ENCODE measurements around the gene GDF10. TPM values are rescaled to one million over a fixed set of nuclear protein-coding genes. Genes with fewer than 3 reads are reported as not detected.

The GDF10 gene
- total RNA-seq, 1 donor from 2014 or later, result 0.74 TPM

- H3K9me3 Mint-ChIP-seq (ENCODE audit: unreplicated experiment), result no peaks in the 10 kb centered on the region
- peaks cover 2% of the 10 kb centered on the region for H3K27me3 Mint-ChIP-seq (ENCODE audit: unreplicated experiment)
- H3K27ac Mint-ChIP-seq (ENCODE audit: unreplicated experiment), result no peak within 1 kb of the TSS
- TF ChIP-seq CTCF (IDR thresholded peaks at IDR 0.05; ENCODE audit: unreplicated experiment), result no peak
- H3K36me3 Mint-ChIP-seq (ENCODE audit: low read depth, unreplicated experiment), result no peaks in the 10 kb centered on the region
- H3K4me1 Mint-ChIP-seq (ENCODE audit: unreplicated experiment), result peaks cover 7% of the 10 kb centered on the region
- H3K4me3 Mint-ChIP-seq (ENCODE audit: unreplicated experiment), result no peak within 1 kb of the TSS
- DNase-seq (ENCODE audit: low spot score), result no peak
Observed at GRCh38 chr10:47322300-47323061, 22.5 kb downstream of the GDF10 start, which contains the start of gene GDF2. Gene GDF2, plus strand, starts transcription at chr10:47322454. Its CDS starts 215 bp downstream, at chr10:47322669.

- Mint-ChIP-seq H3K27ac (ENCODE audit: unreplicated experiment) (no peak overlapping the region), H3K4me1 (ENCODE audit: unreplicated experiment) (peaks cover 7% of the 10 kb centered on the region), H3K36me3 (ENCODE audit: low read depth, unreplicated experiment) (no peaks in the 10 kb centered on the region), H3K27me3 (ENCODE audit: unreplicated experiment) (peaks cover 2% of the 10 kb centered on the region), H3K9me3 (ENCODE audit: unreplicated experiment) (no peaks in the 10 kb centered on the region), H3K4me3 (ENCODE audit: unreplicated experiment) (no peak overlapping the region)
- no peak for DNase-seq (ENCODE audit: low spot score)
- TF ChIP-seq CTCF (IDR thresholded peaks at IDR 0.05; ENCODE audit: unreplicated experiment), result no peak
Observed at GRCh38 chr10:47323087-47323486, 23.1 kb downstream of the GDF10 start.

GRCh38 chr10:47323636-47324296 lies 23.8 kb downstream of the GDF10 start:
- TF ChIP-seq CTCF (IDR thresholded peaks at IDR 0.05; ENCODE audit: unreplicated experiment), result no peak
- H3K4me3 Mint-ChIP-seq (ENCODE audit: unreplicated experiment), result no peak overlapping the region
- no peaks in the 10 kb centered on the region for H3K9me3 Mint-ChIP-seq (ENCODE audit: unreplicated experiment)
- H3K36me3 Mint-ChIP-seq (ENCODE audit: low read depth, unreplicated experiment), result no peaks in the 10 kb centered on the region
- H3K4me1 Mint-ChIP-seq (ENCODE audit: unreplicated experiment), result peaks cover 7% of the 10 kb centered on the region
- no peak for DNase-seq (ENCODE audit: low spot score)
- H3K27ac Mint-ChIP-seq (ENCODE audit: unreplicated experiment), result no peak overlapping the region
- H3K27me3 Mint-ChIP-seq (ENCODE audit: unreplicated experiment), result peaks cover 2% of the 10 kb centered on the region

- no peaks in the 10 kb centered on the region for H3K9me3 Mint-ChIP-seq (ENCODE audit: unreplicated experiment)
- H3K27me3 Mint-ChIP-seq (ENCODE audit: unreplicated experiment), result peaks cover 2% of the 10 kb centered on the region
- H3K36me3 Mint-ChIP-seq (ENCODE audit: low read depth, unreplicated experiment), result no peaks in the 10 kb centered on the region
- no peak for DNase-seq (ENCODE audit: low spot score)
- no peak for TF ChIP-seq CTCF (IDR thresholded peaks at IDR 0.05; ENCODE audit: unreplicated experiment)
- H3K27ac Mint-ChIP-seq (ENCODE audit: unreplicated experiment), result no peak overlapping the region
- H3K4me3 Mint-ChIP-seq (ENCODE audit: unreplicated experiment), result no peak overlapping the region
- H3K4me1 Mint-ChIP-seq (ENCODE audit: unreplicated experiment), result peaks cover 5% of the 10 kb centered on the region
Observed at GRCh38 chr10:47325303-47326291, 25.6 kb downstream of the GDF10 start.

All from endothelial cell (in vitro differentiated cells).